ENCODE data around the gene GRB10. TPM values are rescaled to one million over a fixed set of nuclear protein-coding genes. Genes with fewer than 3 reads are reported as not detected.

The GRB10 gene
- total and polyA plus RNA-seq, 2 of the 8 experiments (the other 6 are each of a cell fraction or from before 2014, with no cell fraction given): 35.7 to 97.0 TPM

GRCh38 chr7:50649259-50649885 lies 133.3 kb downstream of the GRB10 start:
- Histone ChIP-seq H4K5ac (ENCODE audit: insufficient read length, low read depth, low read length) (no peak overlapping the region), H3K9me3 (ENCODE audit: insufficient read depth in 2 of 2, low read depth in 1 of 2, low read length in 1 of 2) (no peaks in the 10 kb centered on the region), H3K4me2 (ENCODE audit: insufficient read depth in 1 of 2, low read depth in 2 of 2, low read length in 2 of 2) (no peak overlapping the region), H3K4me3 (ENCODE audit: extremely low read depth in 1 of 4, insufficient read depth in 2 of 4, low read depth in 3 of 4, low read length in 4 of 4) (no peak overlapping the region), H3K27me3 (replicated peaks in 1 of 4; ENCODE audit: control insufficient read depth in 3 of 4, extremely low read depth in 1 of 4, insufficient read depth in 3 of 4, low read length in 3 of 4) (no peaks in the 10 kb centered on the region), H3K4me1 (replicated peaks in 1 of 4; ENCODE audit: control insufficient read depth in 3 of 4, insufficient read depth in 4 of 4, low read length in 3 of 4) (no peaks in the 10 kb centered on the region; a peak in 1 of 7 replicates), H3K9ac (replicated peaks in 1 of 4; ENCODE audit: extremely low read depth in 1 of 4, low read depth in 3 of 4, low read length in 3 of 4) (no peak overlapping the region; a peak in 1 of 7 replicates), H3K36me3 (ENCODE audit: control insufficient read depth in 2 of 4, insufficient read depth in 4 of 4, low read length in 3 of 4) (no peaks in the 10 kb centered on the region; a peak in 1 of 8 replicates), H4K20me1 (replicated peaks in 1 of 2; ENCODE audit: control insufficient read depth in 1 of 2, insufficient read depth in 2 of 2, low read length in 2 of 2) (peaks cover 0 to 4% of the 10 kb centered on the region in 2 experiments), H2BK15ac (ENCODE audit: low read length) (no peak overlapping the region), H2BK120ac (replicated peaks; ENCODE audit: low read depth, low read length) (no peak overlapping the region), H2BK20ac (ENCODE audit: low read length) (no peak overlapping the region), H3K18ac (ENCODE audit: extremely low read depth, low read length) (no peak overlapping the region), H3K79me2 (ENCODE audit: control insufficient read depth in 1 of 2, insufficient read depth in 2 of 2, low read length in 2 of 2) (peaks cover 3 to 16% of the 10 kb centered on the region in 2 experiments), H3K27ac (ENCODE audit: low read depth, low read length) (no peak overlapping the region), H2AFZ (ENCODE audit: low read length) (no peak overlapping the region), H3K4ac (replicated peaks; ENCODE audit: insufficient read length, low read depth, low read length) (no peak overlapping the region), H4K91ac (replicated peaks; ENCODE audit: insufficient read length, low read length) (no peak overlapping the region), H3K23ac (ENCODE audit: insufficient read length) (no peak overlapping the region), H2BK5ac (ENCODE audit: low read depth, low read length) (no peak overlapping the region; the same call in 1 of the 2 replicates), H3K23me2 (ENCODE audit: low read depth, low read length) (no peaks in the 10 kb centered on the region), H2AK5ac (ENCODE audit: low read depth, low read length) (peak overlapping the region; percentile 65; the same call in 1 of the 2 replicates), H3K79me1 (ENCODE audit: low read depth, low read length) (peaks cover 4% of the 10 kb centered on the region), H3K14ac (ENCODE audit: insufficient read length) (no peak overlapping the region), H2BK12ac (ENCODE audit: low read depth, low read length) (no peak overlapping the region), H4K8ac (ENCODE audit: extremely low read depth, insufficient read depth, low read length) (no peak overlapping the region), H3K56ac (replicated peaks; ENCODE audit: insufficient read length, low read depth, low read length) (no peak overlapping the region)
- DNase-seq (ENCODE audit: low read depth in 1 of 2, low spot score in 2 of 2) (no peak), FAIRE-seq (no peak)
- WGBS, 2 experiments (ENCODE audit: extremely low coverage in 1 of 2, insufficient coverage in 1 of 2, insufficient read length in 1 of 2, insufficient replicate concordance in 2 of 2, low coverage in 1 of 2, low lambda C conversion rate in 2 of 2, missing lambda C conversion rate in 1 of 2): 95% methylated on average over 7 of the region's 7 CpGs; no CpG with 5 or more reads in 1 of the 2 experiments
- ChIA-PET POLR2A (ENCODE audit: partially characterized antibody) (no interaction called here), CTCF (ENCODE audit: partially characterized antibody) (interaction anchor here (1.8 to 3.3 kb wide), 3 partner anchors 8 to 16 kb away, joined by 4 to 17 read pairs (median 6); no protein-coding TSS in a partner anchor)
- TF ChIP-seq KDM5A (IDR thresholded peaks at IDR 0.05; ENCODE audit: low read length) (no peak), MAFK (IDR thresholded peaks at IDR 0.05; ENCODE audit: low read depth, low read length) (no peak), USF2 (IDR thresholded peaks at IDR 0.05; ENCODE audit: low read length) (no peak), CHD2 (IDR thresholded peaks at IDR 0.05; ENCODE audit: low read length) (no peak), HDAC2 (IDR thresholded peaks at IDR 0.05; ENCODE audit: borderline replicate concordance in 1 of 2, low read depth in 2 of 2, low read length in 2 of 2) (no peak), SRF (IDR thresholded peaks at IDR 0.05; ENCODE audit: low read depth, low read length) (no peak), RNF2 (IDR thresholded peaks at IDR 0.05; ENCODE audit: borderline replicate concordance, low read depth, low read length, missing control alignments, poor library complexity, severe bottlenecking) (no peak), ZNF274 (IDR thresholded peaks at IDR 0.05; ENCODE audit: borderline replicate concordance, extremely low read depth, low read length) (no peak), BCL11A (IDR thresholded peaks at IDR 0.05; ENCODE audit: low read depth in 2 of 2, low read length in 2 of 2) (no peak), TAF7 (optimal IDR thresholded peaks at IDR 0.05; ENCODE audit: borderline replicate concordance, low read depth, low read length) (no peak), SAP30 (IDR thresholded peaks at IDR 0.05; ENCODE audit: insufficient read depth, insufficient replicate concordance, low read length) (no peak)

Measured in H1 (cell line).